GM04503 (cell line): ENCODE results near the gene CNDP2.
"Not testable (repeated sequence)": the region's sequence is repeated elsewhere in the genome, so short reads cannot be mapped to it uniquely, and the experiment has no call there.

Experiments
- DNase-seq: peaks from one replicate; pipeline ENCODE4 v3.0.0-alpha.2; 2012; ENCODE audit warnings: low read depth

Gene CNDP2

GRCh38 chr18:74500372-74500771 is 4.2 kb downstream of the CNDP2 start:
- no peak for DNase-seq

DNA sequence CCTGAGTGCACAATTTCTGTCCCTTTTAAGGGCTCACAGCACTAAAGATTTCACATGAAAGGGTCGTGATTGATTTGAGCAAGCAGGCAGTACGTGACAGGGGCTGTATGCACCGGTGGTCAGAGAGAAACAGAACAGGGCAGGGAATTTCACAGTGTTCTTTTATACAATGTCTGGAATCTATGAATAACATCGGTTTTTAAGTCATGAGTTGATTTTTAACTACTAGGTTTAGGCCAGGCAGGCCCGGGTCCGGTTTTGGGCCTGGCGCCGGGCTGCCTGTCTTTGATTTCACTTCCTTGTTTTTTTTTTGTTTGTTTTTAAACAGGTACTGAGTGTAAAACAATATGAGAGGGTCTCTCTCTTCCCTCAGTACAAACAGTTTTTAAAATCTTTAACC is 4.6 kb downstream of the CNDP2 start:
- not testable (repeated sequence) for DNase-seq

DNA sequence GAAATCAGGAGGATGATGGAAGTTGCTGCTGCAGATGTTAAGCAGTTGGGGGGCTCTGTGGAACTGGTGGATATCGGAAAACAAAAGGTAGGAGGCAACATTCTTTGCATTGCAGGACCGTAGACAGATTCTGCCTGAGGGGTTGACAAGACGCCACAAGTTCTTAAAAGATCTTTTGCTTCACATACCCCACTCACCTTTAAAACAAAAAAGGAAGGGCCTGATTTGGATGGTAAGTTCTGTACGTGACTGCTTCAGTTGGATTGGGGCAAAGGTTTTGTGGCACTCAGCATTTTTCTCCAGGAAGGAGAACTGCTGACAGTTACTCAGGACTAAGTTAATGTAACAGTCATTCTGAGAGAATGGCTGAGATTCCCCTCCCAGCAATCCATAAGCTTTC is 5.2 kb downstream of the CNDP2 start:
- no peak for DNase-seq

GRCh38 chr18:74503137-74503536 is 7.0 kb downstream of the CNDP2 start:
- DNase-seq: no peak

- no peak for DNase-seq
Observed at GRCh38 chr18:74505776-74506175, 9.6 kb downstream of the CNDP2 start.

GRCh38 chr18:74506448-74507084 is 10.4 kb downstream of the CNDP2 start:
- no peak for DNase-seq

GRCh38 chr18:74507097-74507881 is 11.1 kb downstream of the CNDP2 start:
- DNase-seq: no peak

DNA sequence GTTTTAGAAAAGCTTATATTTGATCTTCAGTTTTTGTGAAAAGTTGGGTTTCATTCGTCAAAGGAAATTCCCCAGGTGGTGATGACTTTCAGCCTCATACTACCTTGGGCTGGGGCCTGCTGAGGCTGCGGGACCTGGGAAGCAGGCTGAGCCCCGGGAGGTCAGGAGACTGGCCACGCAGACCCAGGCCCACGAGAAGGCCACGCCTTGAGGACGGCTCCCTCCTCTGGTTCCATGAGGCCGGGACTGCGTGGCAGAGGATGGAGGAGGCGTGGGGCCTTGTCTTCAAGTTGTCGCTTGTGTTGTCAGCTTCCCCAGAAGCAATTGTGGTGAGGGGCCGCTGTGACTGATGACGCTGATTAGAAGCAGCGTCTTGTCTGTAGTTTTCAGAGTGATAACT is 11.8 kb downstream of the CNDP2 start:
- no peak for DNase-seq

GRCh38 chr18:74508366-74508765 is 12.2 kb downstream of the CNDP2 start:
- no peak for DNase-seq

GRCh38 chr18:74508821-74509225 is 12.7 kb downstream of the CNDP2 start:
- DNase-seq: no peak

DNA sequence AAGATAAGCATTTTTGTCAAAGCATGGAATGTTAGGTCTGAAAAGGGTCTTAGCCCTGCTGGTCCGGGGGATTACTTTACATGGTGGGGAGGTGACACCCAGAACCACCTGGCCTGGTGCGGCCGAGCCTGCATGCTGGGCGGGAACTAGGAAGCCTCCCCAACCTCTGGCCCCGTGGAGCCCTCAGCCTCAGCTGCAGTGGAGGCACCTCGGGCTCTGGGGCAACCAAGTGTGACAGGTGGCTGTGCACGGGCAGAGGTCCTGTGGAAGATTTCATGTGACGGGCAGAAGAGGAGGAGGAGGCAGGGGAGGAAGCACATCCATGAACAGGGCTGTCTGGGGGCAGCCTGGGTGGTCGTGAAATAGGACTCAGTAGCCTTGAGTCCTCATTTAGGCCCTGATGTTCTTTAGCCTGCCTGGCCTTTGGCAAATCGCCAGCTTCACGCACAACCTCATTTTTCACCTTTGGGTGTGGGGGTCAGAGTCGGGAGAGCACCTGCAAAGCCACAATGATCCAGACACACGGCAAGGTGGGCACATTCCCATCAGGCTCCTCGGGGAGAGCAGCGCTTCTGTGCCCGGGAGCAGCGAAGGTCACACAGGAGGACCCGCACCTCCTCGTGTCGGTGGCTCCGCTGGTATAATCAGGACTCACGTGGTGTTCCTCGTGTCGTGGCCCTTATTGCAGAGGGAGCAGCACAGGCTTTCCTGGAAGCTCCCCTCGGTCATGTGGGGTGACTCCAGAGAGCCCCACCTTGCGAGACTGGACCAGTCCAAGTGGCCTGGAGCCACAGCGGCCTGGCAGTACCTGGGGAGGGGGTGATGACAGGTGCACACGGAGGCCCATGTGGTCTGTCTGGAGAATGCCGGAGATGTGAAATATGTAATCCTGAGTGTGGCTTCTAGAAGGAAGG is 13.9 kb downstream of the CNDP2 start:
- DNase-seq: no peak

GRCh38 chr18:74510770-74511095 is 14.6 kb downstream of the CNDP2 start:
- no peak for DNase-seq

GRCh38 chr18:74511823-74512222 is 15.7 kb downstream of the CNDP2 start:
- no peak for DNase-seq

DNA sequence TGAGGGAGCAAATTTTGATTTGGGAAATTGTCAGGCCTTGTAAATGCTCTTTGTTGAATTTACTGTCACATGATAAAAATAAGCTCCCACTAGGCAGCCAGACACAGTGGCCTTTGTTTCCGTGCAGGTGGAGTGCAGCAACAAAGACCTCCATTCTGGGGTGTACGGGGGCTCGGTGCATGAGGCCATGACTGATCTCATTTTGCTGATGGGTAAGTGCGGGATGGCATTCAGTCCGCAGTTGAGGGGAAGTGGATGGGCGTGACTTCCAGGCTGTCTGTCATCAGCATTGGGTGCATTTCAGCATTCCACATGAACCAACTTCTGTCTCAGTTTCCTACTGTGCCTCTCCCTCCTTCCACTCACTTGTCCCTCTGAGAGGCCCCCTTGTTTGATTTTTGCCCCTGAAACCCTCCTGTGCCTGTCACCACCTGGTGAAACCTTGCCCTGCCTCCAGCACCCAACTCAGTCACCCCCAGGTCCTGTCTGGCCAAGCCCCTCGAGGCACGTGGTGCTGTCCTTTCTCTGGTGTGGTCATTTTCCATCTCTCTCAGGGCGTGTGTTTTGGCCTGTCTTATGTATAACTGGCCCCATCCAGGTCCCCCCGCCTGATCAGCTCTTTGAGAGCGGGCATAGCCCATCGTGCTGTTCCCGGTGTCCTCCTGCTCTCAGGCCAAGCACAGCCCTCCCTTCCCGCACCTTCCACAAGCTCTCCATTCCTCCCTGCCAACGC is 16.3 kb downstream of the CNDP2 start:
- no peak for DNase-seq

GRCh38 chr18:74513149-74513882 is 17.2 kb downstream of the CNDP2 start:
- DNase-seq: no peak

DNA sequence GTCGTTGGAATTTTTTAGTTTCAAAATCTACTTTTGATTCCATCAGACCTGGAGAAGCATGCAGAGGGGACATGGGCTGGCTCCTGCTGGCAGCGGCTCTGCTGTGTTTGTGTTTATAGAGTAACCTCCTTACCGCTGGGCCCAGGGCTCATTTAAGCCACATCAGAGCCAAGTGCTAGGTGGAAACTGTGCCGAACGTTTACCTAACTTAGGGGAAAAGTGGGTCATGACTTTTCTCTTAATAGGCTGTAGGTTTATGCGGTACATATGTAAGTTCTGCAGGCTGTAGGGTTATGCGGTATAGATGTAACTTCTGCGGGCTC is 17.7 kb downstream of the CNDP2 start:
- no peak for DNase-seq

GRCh38 chr18:74514860-74515495 is 18.8 kb downstream of the CNDP2 start:
- no peak for DNase-seq

- DNase-seq: no peak
Observed at GRCh38 chr18:74515620-74516231, 19.6 kb downstream of the CNDP2 start.

- no peak for DNase-seq
Observed at GRCh38 chr18:74516271-74517235, 20.4 kb downstream of the CNDP2 start.

DNA sequence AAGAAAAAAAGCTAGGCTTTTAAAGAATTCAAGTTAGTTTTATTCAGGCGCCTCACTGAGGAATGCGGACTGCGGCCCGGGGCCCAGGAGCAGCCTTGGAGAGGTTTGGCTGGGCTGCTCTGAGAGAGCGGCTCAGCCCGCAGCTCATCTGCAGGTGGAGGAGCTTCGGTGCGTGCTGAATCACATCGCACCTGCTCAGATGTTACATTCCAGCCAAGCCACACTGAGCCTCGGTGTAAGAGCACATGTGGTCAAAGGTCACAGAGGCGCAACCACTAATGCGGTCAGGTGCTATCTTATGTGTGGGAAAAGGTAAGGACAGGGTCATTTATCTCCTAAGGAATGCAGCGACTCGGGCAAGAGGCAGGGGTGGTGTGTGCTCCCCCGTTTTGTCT is 21.1 kb downstream of the CNDP2 start:
- DNase-seq: no peak
